K562 (cell line): ENCODE measurements around the gene MPIG6B. TPM values are rescaled to one million over a fixed set of nuclear protein-coding genes. Genes with fewer than 3 reads are reported as not detected.

ENCODE experiments used
- BRF2 ChIP-seq: IDR thresholded peaks from 3 replicates; pipeline ENCODE4 v1.6.1; 2011; ENCODE audit warnings: borderline replicate concordance, mild to moderate bottlenecking; ENCODE audit not compliant: insufficient read length, insufficient read depth
- CHD7 ChIP-seq: fragments of 200-600 bp; sonication (generic); IDR thresholded peaks from one replicate; pipeline ENCODE4 v1.6.1; 2012; ENCODE audit warnings: mild to moderate bottlenecking, low read depth, low read length, inconsistent platforms
- FOXJ3 ChIP-seq: sonication (generic); formaldehyde crosslinking; IDR thresholded peaks from 2 replicates; pipeline ENCODE4 v1.4.0; 2020; ENCODE audit warnings: mild to moderate bottlenecking, missing genetic modification reagents
- HDAC1 ChIP-seq, 2 experiments: fragments of 450-650 bp; IDR thresholded peaks; 2 replicates each; pipeline ENCODE4 v1.6.1; 2016 to 2017; ENCODE audit warnings: inconsistent platforms in 1 of 2, mild to moderate bottlenecking in 1 of 2, moderate library complexity in 1 of 2
- HMGN3 ChIP-seq: IDR thresholded peaks from 2 replicates; pipeline ENCODE4 v1.6.1; 2011; ENCODE audit warnings: borderline replicate concordance, low read depth, mild to moderate bottlenecking, mixed read lengths, low read length; ENCODE audit not compliant: insufficient read length; ENCODE audit errors: extremely low read depth
- HNRNPUL1 ChIP-seq: fragments of 200-400 bp; formaldehyde crosslinking; IDR thresholded peaks from 2 replicates; pipeline ENCODE4 v1.6.1; 2017; ENCODE audit warnings: low read length
- KDM5B ChIP-seq: fragments of 200-600 bp; sonication (generic); IDR thresholded peaks from 2 replicates; pipeline ENCODE4 v1.6.1; 2012; ENCODE audit warnings: low read depth, mild to moderate bottlenecking, moderate library complexity, low read length, control low read depth, inconsistent platforms; ENCODE audit not compliant: insufficient replicate concordance
- KHSRP ChIP-seq: fragments of 450-650 bp; IDR thresholded peaks from 2 replicates; pipeline ENCODE4 v1.6.1; 2017
- TAF15 ChIP-seq: fragments of 200-400 bp; formaldehyde crosslinking; IDR thresholded peaks from 2 replicates; pipeline ENCODE4 v1.6.1; 2017; ENCODE audit warnings: mild to moderate bottlenecking, low read depth, low read length, moderate library complexity
- ZFPM2 ChIP-seq: fragments of 250-450 bp; sonication (Bioruptor Pico); IDR thresholded peaks from 2 replicates; pipeline ENCODE4 v1.5.1; 2022; ENCODE audit warnings: mild to moderate bottlenecking
- ZNF354B ChIP-seq: fragments of 250-450 bp; sonication (Bioruptor Pico); IDR thresholded peaks from 2 replicates; pipeline ENCODE4 v1.4.0; 2020
- ZNF395 ChIP-seq: fragments of 200-800 bp; sonication (Bioruptor generic); IDR thresholded peaks from 2 replicates; pipeline ENCODE4 v1.6.1; 2017; ENCODE audit warnings: missing genetic modification characterization, missing compliant biosample characterization
- ZNF717 ChIP-seq: fragments of 250-450 bp; sonication (Bioruptor Pico); IDR thresholded peaks from 2 replicates; pipeline ENCODE4 v1.5.0; 2021
- polyA plus RNA-seq, 8 experiments: library from polyadenylated mRNA; depleted of rRNA in 4 of 8; stranded (reverse) in 5 of 8; unstranded in 3 of 8; fragments of >200 nt; fragmentation: Nextera tagmentation in 2 of 8; fragmentation: Illumina TruSeq in 1 of 8; extraction: Ambion mirVana in 2 of 8; extraction: Trizol in 1 of 8; gene quantifications; 2 replicates each; pipeline versions ENCODE4 v1.2.1 to v1.2.3, GENCODE V29; 2011 to 2014; ENCODE audit warnings: inconsistent platforms in 1 of 8, missing spikeins in 1 of 8
- total RNA-seq, 7 experiments: library from RNA; depleted of rRNA in 6 of 7; stranded (reverse); fragments of >200 nt in 6 of 7; fragmentation: Illumina TruSeq in 2 of 7; extraction: Trizol in 2 of 7; gene quantifications; 2 replicates each; pipeline versions ENCODE4 v1.2.1 to v1.2.3, GENCODE V29; 2011 to 2021; ENCODE audit warnings: low replicate concordance in 1 of 7

Gene MPIG6B
- total and polyA plus RNA-seq, 9 of the 15 experiments (the other 6 are each of a cell fraction or from before 2014, with no cell fraction given) = 0.11 to 1.2 (median 0.28) TPM; not detected in 1

- TF ChIP-seq KDM5B (peak; percentile 69), ZFPM2 (CRISPR knock-in tag) (no peak), KHSRP (0 out of 2 replicates have a peak, but pooled peaks have one; percentile 27), HMGN3 (no peak), TAF15 (no peak), FOXJ3 (CRISPR knock-in tag) (no peak), ZNF717 (CRISPR knock-in tag) (no peak), BRF2 (no peak), HDAC1 (IDR thresholded peaks at IDR 0.05) (peak in 1 of 2 experiments; percentile 91; a peak in 2 of 4 replicates), CHD7 (no peak), ZNF354B (CRISPR knock-in tag) (no peak), HNRNPUL1 (no peak), ZNF395 (CRISPR knock-in tag) (no peak)
These were observed 15.1 kb downstream of the MPIG6B start (continued) for GRCh38 chr6:31737991-31738979.
